A673 (cell line): ENCODE measurements around the gene MSS51. TPM values are rescaled to one million over a fixed set of nuclear protein-coding genes. Genes with fewer than 3 reads are reported as not detected.
A peak's percentile ranks its signal among the peaks of the same experiment; 100 is the strongest.

Experiments used
- BruUV-seq: library from RNA; stranded (reverse); fragments of 400-500 nt; replicated peaks from 2 replicates; lab custom pipeline; 2021; lab: Mats Ljungman, UMichigan
- CTCF ChIA-PET: fragments of 300-600 bp; sonication (Branson Sonifier 250); formaldehyde crosslinking; loops from one replicate; lab custom pipeline; 2022; ENCODE audit warnings: antibody characterized with exemption; lab: Charles Lee
- POLR2A ChIA-PET: fragments of 300-600 bp; sonication (Branson Sonifier 250); formaldehyde crosslinking; loops from one replicate; lab custom pipeline; 2022; ENCODE audit warnings: antibody characterized with exemption; ENCODE audit not compliant: low non-redundant PET; lab: Charles Lee
- DNase-seq: peaks from one replicate; pipeline ENCODE4 v3.0.0-alpha.2; 2015; ENCODE audit warnings: low spot score
- H3K27ac ChIP-seq: fragments of 200-600 bp; sonication (generic); 2 replicates; pipeline ENCODE4 v1.5.1; 2016; ENCODE audit warnings: mixed run types, low read depth, mild to moderate bottlenecking, mixed read lengths, antibody characterized with exemption, low read length; ENCODE audit not compliant: poor library complexity, severe bottlenecking
- H3K27me3 ChIP-seq: fragments of 200-600 bp; sonication (generic); replicated peaks from 2 replicates; pipeline ENCODE4 v1.6.1; 2017; ENCODE audit warnings: mixed run types, low read depth, mild to moderate bottlenecking, mixed read lengths, antibody characterized with exemption, low read length; ENCODE audit not compliant: insufficient read depth, poor library complexity
- H3K36me3 ChIP-seq: fragments of 200-600 bp; sonication (generic); 2 replicates; pipeline ENCODE4 v1.6.1; 2016; ENCODE audit warnings: mixed run types, mild to moderate bottlenecking, mixed read lengths, antibody characterized with exemption, low read length; ENCODE audit not compliant: insufficient read depth, poor library complexity, severe bottlenecking
- H3K4me1 ChIP-seq: fragments of 200-600 bp; sonication (generic); 2 replicates; pipeline ENCODE4 v1.6.1; 2017; ENCODE audit warnings: mixed run types, mild to moderate bottlenecking, mixed read lengths, antibody characterized with exemption, low read length; ENCODE audit not compliant: insufficient read depth, poor library complexity, severe bottlenecking
- H3K4me3 ChIP-seq: fragments of 200-600 bp; sonication (generic); 2 replicates; pipeline ENCODE4 v1.5.1; 2016; ENCODE audit warnings: low read depth, mixed run types, mild to moderate bottlenecking, mixed read lengths, low read length; ENCODE audit not compliant: poor library complexity, severe bottlenecking
- H3K9me3 ChIP-seq: fragments of 200-600 bp; sonication (generic); 2 replicates; pipeline ENCODE4 v1.6.1; 2016; ENCODE audit warnings: mixed run types, low read depth, mild to moderate bottlenecking, mixed read lengths, antibody characterized with exemption, low read length; ENCODE audit not compliant: poor library complexity, severe bottlenecking
- CTCF ChIP-seq: fragments of 300-800, 200-600 bp; sonication (generic); conservative IDR thresholded peaks from 2 replicates; pipeline ENCODE4 v1.5.1; 2017; ENCODE audit warnings: low read depth, mild to moderate bottlenecking, antibody characterized with exemption, low read length, moderate library complexity, mixed read lengths
- EZH2 ChIP-seq: fragments of 200-600 bp; sonication (generic); IDR thresholded peaks from 2 replicates; pipeline ENCODE4 v1.6.1; 2017; ENCODE audit warnings: borderline replicate concordance, low read depth, mild to moderate bottlenecking, mixed read lengths, antibody characterized with exemption, low read length; ENCODE audit not compliant: poor library complexity, severe bottlenecking
- intact Hi-C: fragments of 100-400 bp; cut with micrococcal nuclease; formaldehyde crosslinking; loops from one replicate; pipeline ENCODE4 v1.10.0; 2022; ENCODE audit not compliant: unreplicated experiment
- total RNA-seq: library from RNA; stranded (reverse); gene quantifications from 2 replicates; pipeline ENCODE4 v1.2.3, GENCODE V29; 2021

MSS51 gene
- total RNA-seq, 1 experiment from 2014 or later: 4.0 TPM

- DNase-seq: no peak
- intact Hi-C loops: loop anchor here (5.0 kb wide), 1 partner anchor 167 kb away; the partner anchor contains the start of gene DNAJC9
- ChIA-PET POLR2A (interaction anchor here (0.6 kb wide), 1 partner anchor 249 kb away, joined by 3 read pairs; no protein-coding TSS in a partner anchor), CTCF (interaction anchor here (0.5 kb wide), 1 partner anchor 238 kb away, joined by 6 read pairs; no protein-coding TSS in a partner anchor)
- Histone ChIP-seq H3K36me3 (no peaks in the 10 kb centered on the region), H3K4me1 (peaks cover 7% of the 10 kb centered on the region), H3K27me3 (no peaks in the 10 kb centered on the region), H3K4me3 (peak overlapping the region; percentile 97), H3K27ac (peak overlapping the region; percentile 96), H3K9me3 (no peaks in the 10 kb centered on the region)
- TF ChIP-seq CTCF: no peak; the same call in 1 of the 2 replicates
- TF ChIP-seq EZH2: no peak
- no TSS peak for BruUV-seq
These were observed 19.0 kb downstream of the MSS51 start for GRCh38 chr10:73414230-73414945.

GRCh38 chr10:73413528-73414229 is 19.7 kb downstream of the MSS51 start, which contains the start of gene ANXA7:
TSS of gene ANXA7 (minus strand) at chr10:73414058. CDS start at chr10:73400856, 13,202 bp downstream.
- H3K27ac ChIP-seq: peak within 1 kb of the TSS; percentile 96
- ChIA-PET POLR2A (interaction anchor here (0.6 kb wide), 1 partner anchor 250 kb away, joined by 3 read pairs; no protein-coding TSS in a partner anchor), CTCF (no interaction called here)
- peak within 1 kb of the TSS; percentile 97 for H3K4me3 ChIP-seq
- intact Hi-C loops: loop anchor here (5.0 kb wide), 1 partner anchor 166 kb away; the partner anchor contains the start of gene DNAJC9
- no peaks in the 10 kb centered on the region for H3K36me3 ChIP-seq
- peak; percentile 95 for DNase-seq
- peaks cover 7% of the 10 kb centered on the region for H3K4me1 ChIP-seq
- BruUV-seq: TSS peak; percentile 65
- TF ChIP-seq CTCF (peak; percentile 29; the same call in 1 of the 2 replicates), EZH2 (no peak)
- H3K9me3 ChIP-seq: no peaks in the 10 kb centered on the region
- H3K27me3 ChIP-seq: no peaks in the 10 kb centered on the region

GRCh38 chr10:73413108-73413527 is 20.2 kb downstream of the MSS51 start:
- TF ChIP-seq CTCF (no peak), EZH2 (no peak)
- peaks cover 7% of the 10 kb centered on the region for H3K4me1 ChIP-seq
- CTCF ChIA-PET: no interaction called here
- no peaks in the 10 kb centered on the region for H3K27me3 ChIP-seq
- peak overlapping the region; percentile 96 for H3K27ac ChIP-seq
- no TSS peak for BruUV-seq
- peak overlapping the region; percentile 97 for H3K4me3 ChIP-seq
- no peaks in the 10 kb centered on the region for H3K9me3 ChIP-seq
- intact Hi-C loops: loop anchor here (5.0 kb wide), 1 partner anchor 166 kb away; the partner anchor contains the start of gene DNAJC9
- no peaks in the 10 kb centered on the region for H3K36me3 ChIP-seq
- DNase-seq: no peak
- POLR2A ChIA-PET: no interaction called here
